ENCODE data around the gene DESI2. TPM values are rescaled to one million over a fixed set of nuclear protein-coding genes. Genes with fewer than 3 reads are reported as not detected.

DESI2 gene
- total RNA-seq, 4 donors from 2014 or later, result 38.5 to 56.3 (median 41.1) TPM

GRCh38 chr1:244749230-244750016, 96.5 kb downstream of the DESI2 start:
- no peak overlapping the region for H3K4me3 ChIP-seq
- no peak overlapping the region for H3K27ac ChIP-seq
- H3K36me3 ChIP-seq, result no peaks in the 10 kb centered on the region

GRCh38 chr1:244751271-244751895, 98.5 kb downstream of the DESI2 start:
- 70% methylated on average over 4 of the region's 13 CpGs; no CpG with 5 or more reads in 1 of the 2 donors for whole genome bisulfite sequencing, 2 donors (ENCODE audit: low coverage in 1 of 2)

More at GRCh38 chr1:244749230-244750016, 96.5 kb downstream of the DESI2 start:
- 89 to 93% methylated on average over 3 to 8 of the region's 9 CpGs for WGBS, 2 donors (ENCODE audit: low coverage in 1 of 2)
- no peak for TF ChIP-seq EP300 (IDR thresholded peaks at IDR 0.05)
- TF ChIP-seq POLR2AphosphoS5 (IDR thresholded peaks at IDR 0.05), result no peak
- TF ChIP-seq POLR2A (IDR thresholded peaks at IDR 0.05), result no peak
- TF ChIP-seq CTCF (IDR thresholded peaks at IDR 0.05), result no peak
- Histone ChIP-seq H3K9me3 (no peaks in the 10 kb centered on the region), H3K27me3 (no peaks in the 10 kb centered on the region), H3K4me1 (no peaks in the 10 kb centered on the region)
- ATAC-seq, result no peak

GRCh38 chr1:244755673-244756072, 102.7 kb downstream of the DESI2 start:
- TF ChIP-seq POLR2AphosphoS5 (IDR thresholded peaks at IDR 0.05) (no peak), EP300 (IDR thresholded peaks at IDR 0.05) (no peak), CTCF (IDR thresholded peaks at IDR 0.05) (no peak), POLR2A (IDR thresholded peaks at IDR 0.05) (no peak)
- WGBS, 2 donors (ENCODE audit: low coverage in 1 of 2), result 91 to 97% methylated on average over 6 of the region's 7 CpGs
- ATAC-seq, result no peak

More at GRCh38 chr1:244751271-244751895, 98.5 kb downstream of the DESI2 start:
- H3K4me1 ChIP-seq, result no peaks in the 10 kb centered on the region
- ATAC-seq, result no peak
- H3K27me3 ChIP-seq, result no peaks in the 10 kb centered on the region
- no peak overlapping the region for H3K27ac ChIP-seq
- no peaks in the 10 kb centered on the region for H3K9me3 ChIP-seq
- TF ChIP-seq CTCF (IDR thresholded peaks at IDR 0.05) (no peak), POLR2A (IDR thresholded peaks at IDR 0.05) (no peak), EP300 (IDR thresholded peaks at IDR 0.05) (no peak), POLR2AphosphoS5 (IDR thresholded peaks at IDR 0.05) (no peak)
- no peaks in the 10 kb centered on the region for H3K36me3 ChIP-seq
- H3K4me3 ChIP-seq, result no peak overlapping the region

GRCh38 chr1:244757091-244757939, 104.4 kb downstream of the DESI2 start:
- Histone ChIP-seq H3K4me1 (peaks cover 0 to 10% (median 0%) of the 10 kb centered on the region in 3 donors), H3K36me3 (no peaks in the 10 kb centered on the region), H3K9me3 (no peaks in the 10 kb centered on the region), H3K27ac (no peak overlapping the region), H3K4me3 (no peak overlapping the region), H3K27me3 (no peaks in the 10 kb centered on the region)
- ATAC-seq, result no peak
- TF ChIP-seq POLR2AphosphoS5 (IDR thresholded peaks at IDR 0.05), result no peak
- no peak for TF ChIP-seq EP300 (IDR thresholded peaks at IDR 0.05)
- TF ChIP-seq POLR2A (IDR thresholded peaks at IDR 0.05), result no peak
- no peak for TF ChIP-seq CTCF (IDR thresholded peaks at IDR 0.05)
- 70 to 80% methylated on average over 5 to 6 of the region's 15 CpGs for WGBS, 2 donors (ENCODE audit: low coverage in 1 of 2)

More at GRCh38 chr1:244755673-244756072, 102.7 kb downstream of the DESI2 start:
- no peak overlapping the region for H3K4me3 ChIP-seq
- peaks cover 0 to 10% (median 0%) of the 10 kb centered on the region in 3 donors for H3K4me1 ChIP-seq
- no peaks in the 10 kb centered on the region for H3K27me3 ChIP-seq
- no peaks in the 10 kb centered on the region for H3K9me3 ChIP-seq
- H3K27ac ChIP-seq, result no peak overlapping the region
- H3K36me3 ChIP-seq, result no peaks in the 10 kb centered on the region

Small RNAs within 50 kb of the gene (small RNA-seq; reads per million reads assigned to genes)
- gene AL451007.1, result 0 reads per million in 4 donors

Other genes starting within 250 kb of the DESI2 start
- 10 to 100 TPM; 28.9 to 59.0 (median 47.1) TPM for gene ADSS2, start 201.2 kb upstream of the DESI2 start, total RNA-seq
- 1 to 10 TPM; 1.2 to 2.7 (median 2.3) TPM for gene CATSPERE, start 191.9 kb upstream of the DESI2 start, total RNA-seq
- 100 to 1,000 TPM in 1 of 4 donors, 10 to 100 TPM in 3; 81.7 to 120 (median 96.0) TPM for gene COX20, start 182.5 kb downstream of the DESI2 start, total RNA-seq
- 100 to 1,000 TPM; 284 to 367 (median 323) TPM for gene HNRNPU, start 211.4 kb downstream of the DESI2 start, total RNA-seq

All from gastroesophageal sphincter (tissue), 4 donors.